GM18951 (cell line): Measurements from ENCODE around the gene CIAO1.

Source experiments
- POLR2A ChIP-seq: IDR thresholded peaks from 4 replicates; pipeline ENCODE4 v1.6.1; 2011; ENCODE audit warnings: mild to moderate bottlenecking; ENCODE audit not compliant: insufficient read length, insufficient read depth; ENCODE audit errors: extremely low read depth
- in situ Hi-C: fragments of 300-500 bp; cut with MboI; formaldehyde crosslinking; loops from one replicate; pipeline ENCODE4 v1.12.0; 2022; ENCODE audit warnings: low sequenced_read_pairs, mixed read lengths, inconsistent platforms; ENCODE audit not compliant: unreplicated experiment

CIAO1 gene

DNA sequence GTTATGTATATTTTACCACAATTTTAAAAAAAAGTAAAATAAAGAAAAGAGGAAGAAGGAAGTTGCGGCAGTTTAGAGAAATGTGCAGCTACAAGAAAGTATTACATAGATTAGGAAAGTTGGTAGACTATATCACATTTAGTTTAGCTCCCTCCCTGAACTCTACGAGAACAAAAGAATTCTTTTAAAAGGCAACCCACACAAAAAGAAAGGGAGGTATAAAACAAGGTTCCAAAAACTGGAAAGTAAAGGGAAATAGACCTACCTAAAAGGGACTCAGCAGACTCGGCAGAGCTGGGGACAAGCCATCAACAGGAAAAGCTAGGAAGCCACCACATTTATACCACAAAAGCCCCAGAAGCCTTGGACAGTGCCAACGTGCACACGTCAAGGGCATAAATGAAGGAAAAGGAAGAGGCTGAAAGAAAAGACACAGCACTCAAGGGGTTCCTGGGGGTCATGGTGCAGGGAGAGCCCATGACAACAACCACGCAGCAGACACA, 9.4 kb upstream of the CIAO1 start:
- in situ Hi-C loops: loop anchor here (25.0 kb wide), 1 partner anchor 244 kb away; no protein-coding TSS in a partner anchor
- no peak for TF ChIP-seq POLR2A

- in situ Hi-C loops: loop anchor here (25.0 kb wide), 1 partner anchor 245 kb away; no protein-coding TSS in a partner anchor
Measured at GRCh38 chr2:96257744-96258143, 8.3 kb upstream of the CIAO1 start.

GRCh38 chr2:96258166-96259022, 7.6 kb upstream of the CIAO1 start:
- TF ChIP-seq POLR2A: no peak
- in situ Hi-C loops: loop anchor here (25.0 kb wide), 1 partner anchor 246 kb away; no protein-coding TSS in a partner anchor

DNA sequence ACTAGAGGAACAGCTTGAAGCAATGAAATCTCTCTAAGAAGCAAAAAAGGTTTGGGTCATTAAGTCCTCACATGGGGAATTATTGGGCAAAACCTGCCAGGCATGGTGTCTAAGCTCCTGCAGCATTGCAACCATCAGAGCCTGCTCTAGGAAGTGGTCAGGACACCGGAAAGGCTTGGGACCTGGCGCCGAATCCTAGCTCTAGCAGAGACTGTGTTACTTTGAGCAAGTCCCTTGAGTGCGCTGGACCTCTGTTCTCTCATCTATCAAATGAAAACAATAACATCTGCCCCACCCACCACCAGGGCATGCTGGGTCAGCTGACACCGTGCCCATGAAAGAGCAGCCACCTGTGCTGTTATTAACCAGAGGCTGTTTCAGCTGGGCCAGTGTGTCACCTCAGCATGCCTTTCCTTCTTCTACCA, 6.5 kb upstream of the CIAO1 start:
- in situ Hi-C loops: loop anchor here (25.0 kb wide), 1 partner anchor 247 kb away; no protein-coding TSS in a partner anchor
- no peak for TF ChIP-seq POLR2A

DNA sequence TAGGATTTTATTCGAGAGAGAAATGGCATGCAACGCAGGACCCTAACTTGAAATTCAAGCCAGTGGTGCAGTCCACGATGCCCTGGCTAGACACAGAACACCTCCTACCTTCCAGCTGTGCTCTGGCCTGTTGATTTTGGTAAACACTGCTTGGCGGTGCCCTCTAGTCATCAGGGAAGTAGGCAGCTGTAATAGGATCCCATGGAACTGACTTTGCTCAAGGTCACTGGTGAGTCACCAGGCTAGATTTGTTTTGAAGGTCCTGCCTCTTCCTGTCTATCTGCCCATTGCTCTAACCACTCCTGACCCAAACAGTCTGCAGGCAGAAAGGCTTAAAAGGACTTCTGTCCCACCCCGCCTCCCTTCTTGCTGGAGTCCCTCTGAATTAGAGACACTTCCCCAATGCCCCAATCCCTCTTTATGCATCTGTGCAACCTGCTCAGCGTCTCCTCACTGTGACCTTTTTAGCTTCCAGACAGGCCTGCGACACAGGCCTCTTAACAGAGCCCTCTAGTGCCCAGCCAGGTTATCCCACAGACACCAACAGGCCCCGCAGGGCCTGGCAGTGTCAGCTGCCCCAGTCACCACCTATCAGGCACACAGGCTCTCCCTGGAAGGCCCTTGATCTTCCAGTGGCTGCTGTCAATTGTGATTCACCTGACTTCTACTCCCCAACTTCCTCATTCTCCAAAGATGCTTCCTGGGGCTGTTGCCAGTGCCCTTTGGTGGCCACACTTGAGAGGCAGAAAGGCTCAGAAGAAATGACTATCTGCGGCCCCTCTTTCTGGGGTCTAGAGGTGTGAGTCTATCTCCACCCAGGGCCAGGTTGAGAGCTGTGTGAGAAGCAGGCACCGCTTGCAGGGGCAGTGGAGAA, 5.4 kb upstream of the CIAO1 start:
- in situ Hi-C loops: loop anchor here (25.0 kb wide), 1 partner anchor 248 kb away; no protein-coding TSS in a partner anchor
- TF ChIP-seq POLR2A: no peak

DNA sequence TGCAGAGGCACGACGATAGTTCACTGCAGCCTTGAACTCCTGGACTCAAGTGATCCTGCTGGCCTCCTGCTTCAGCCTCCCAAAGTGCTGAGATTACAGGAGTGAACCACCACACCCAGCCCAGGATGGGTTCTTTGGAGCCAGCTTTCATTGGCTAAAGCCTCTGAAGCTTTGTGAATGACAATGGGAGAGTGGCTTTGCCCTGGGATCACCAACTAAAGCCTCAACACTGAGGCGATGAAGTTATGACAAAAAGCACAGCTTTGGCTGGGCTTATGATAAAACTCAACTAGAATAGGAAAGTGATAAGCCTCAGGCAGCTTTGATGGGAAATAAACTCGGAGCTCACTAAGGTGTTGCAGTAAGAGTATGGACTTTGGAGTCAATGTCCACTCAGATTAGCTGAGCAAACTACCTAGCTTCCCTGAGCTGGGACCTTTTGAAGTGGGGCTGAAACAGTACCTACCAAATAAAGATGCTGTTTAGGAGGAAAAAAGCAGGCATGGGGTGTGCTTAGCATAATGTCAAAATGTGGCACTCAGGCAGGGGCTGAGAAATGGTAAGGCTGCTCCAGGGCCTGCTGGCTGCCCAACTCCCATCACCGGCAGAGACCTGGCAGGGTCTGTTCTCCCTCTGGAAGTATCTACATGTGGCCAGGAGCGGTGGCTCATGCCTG, 4.6 kb upstream of the CIAO1 start:
- in situ Hi-C loops: loop anchor here (25.0 kb wide), 1 partner anchor 249 kb away; no protein-coding TSS in a partner anchor
- TF ChIP-seq POLR2A: no peak

- in situ Hi-C loops: loop anchor here (25.0 kb wide), 1 partner anchor 250 kb away; no protein-coding TSS in a partner anchor
Measured at GRCh38 chr2:96262306-96262705, 3.7 kb upstream of the CIAO1 start.

DNA sequence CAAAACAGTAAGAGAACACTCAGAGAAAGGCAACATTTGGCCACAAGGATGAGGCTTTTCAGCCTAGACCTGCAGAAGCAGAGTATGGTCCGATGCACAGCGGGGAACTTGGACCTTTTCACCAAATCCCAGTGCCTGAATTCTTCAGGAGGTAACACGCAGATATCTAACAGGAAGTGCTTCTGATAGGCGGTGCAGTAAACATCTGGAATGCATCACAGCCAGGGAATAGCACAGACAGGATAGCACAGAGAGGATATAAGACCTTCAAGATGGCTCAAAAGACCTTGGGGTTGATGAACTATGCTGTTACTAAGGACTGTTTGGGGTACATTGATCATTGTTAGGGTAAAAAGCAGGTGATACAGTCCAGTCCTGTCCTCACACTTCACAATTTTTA, 1.9 kb upstream of the CIAO1 start:
- in situ Hi-C loops: loop anchor here (25.0 kb wide), 1 partner anchor 252 kb away; no protein-coding TSS in a partner anchor
- TF ChIP-seq POLR2A: no peak

More at GRCh38 chr2:96262306-96262705, 3.7 kb upstream of the CIAO1 start:
- no peak for TF ChIP-seq POLR2A

DNA sequence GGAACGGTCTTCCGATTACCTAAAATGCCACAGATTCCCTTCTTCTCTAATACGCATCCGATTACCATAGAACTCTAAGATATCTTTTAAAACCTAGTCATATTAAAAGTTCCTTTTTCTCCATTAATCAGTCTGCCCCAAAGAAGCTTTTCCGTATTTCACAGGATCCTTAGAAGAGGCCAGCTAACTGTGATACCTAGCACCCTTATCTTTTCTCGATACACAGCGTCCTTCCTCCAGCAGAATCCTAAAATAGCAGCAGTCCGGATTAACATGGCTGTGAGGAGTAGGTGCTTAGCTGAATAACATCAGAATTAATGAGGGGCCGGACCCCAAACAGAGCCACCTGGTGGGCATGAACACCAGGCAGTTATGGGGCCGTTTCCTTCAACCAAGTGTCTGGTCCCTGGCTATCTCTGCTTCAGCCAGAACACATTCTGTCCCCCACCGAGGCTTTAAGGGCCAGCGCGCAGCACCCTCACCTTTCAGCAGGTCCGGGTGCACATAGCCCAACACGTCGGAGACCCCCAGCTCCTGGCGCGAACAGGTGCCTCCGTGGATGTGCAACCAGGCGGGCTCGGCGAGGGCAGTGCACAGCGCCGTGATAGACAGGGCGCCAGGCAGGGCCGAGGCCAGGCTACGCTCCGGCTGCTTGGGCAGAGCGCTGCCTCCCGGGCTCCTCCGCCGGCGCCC, 1.2 kb upstream of the CIAO1 start:
- in situ Hi-C loops: loop anchor here (25.0 kb wide), 1 partner anchor 253 kb away; no protein-coding TSS in a partner anchor
- TF ChIP-seq POLR2A: no peak

DNA sequence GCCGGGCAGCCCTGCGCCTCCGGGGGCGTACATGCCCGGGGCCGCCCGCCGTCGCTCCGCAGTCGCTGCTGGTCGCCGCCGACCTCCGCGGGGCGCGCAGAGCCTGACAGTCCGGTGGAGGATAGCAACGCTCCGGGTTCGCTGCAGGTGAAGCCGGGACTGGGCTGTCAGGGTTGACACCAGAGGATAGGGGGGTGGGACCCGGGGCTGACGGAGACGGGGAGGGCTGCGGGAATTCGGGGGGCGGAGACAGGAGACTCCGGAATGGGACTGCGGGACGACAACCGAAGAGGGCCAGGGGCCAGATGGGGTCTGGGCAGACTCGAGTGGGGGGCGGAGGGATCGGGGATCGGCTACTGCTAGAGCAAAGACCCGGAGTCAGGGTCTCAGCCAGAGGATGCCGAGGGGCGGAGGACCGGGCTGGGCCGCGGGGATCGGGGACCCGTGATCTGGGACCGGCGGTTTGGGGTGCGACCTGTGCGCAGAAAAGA, 631 bp upstream of the CIAO1 start:
- in situ Hi-C loops: loop anchor here (25.0 kb wide), 1 partner anchor 253 kb away; no protein-coding TSS in a partner anchor
- no peak for TF ChIP-seq POLR2A

DNA sequence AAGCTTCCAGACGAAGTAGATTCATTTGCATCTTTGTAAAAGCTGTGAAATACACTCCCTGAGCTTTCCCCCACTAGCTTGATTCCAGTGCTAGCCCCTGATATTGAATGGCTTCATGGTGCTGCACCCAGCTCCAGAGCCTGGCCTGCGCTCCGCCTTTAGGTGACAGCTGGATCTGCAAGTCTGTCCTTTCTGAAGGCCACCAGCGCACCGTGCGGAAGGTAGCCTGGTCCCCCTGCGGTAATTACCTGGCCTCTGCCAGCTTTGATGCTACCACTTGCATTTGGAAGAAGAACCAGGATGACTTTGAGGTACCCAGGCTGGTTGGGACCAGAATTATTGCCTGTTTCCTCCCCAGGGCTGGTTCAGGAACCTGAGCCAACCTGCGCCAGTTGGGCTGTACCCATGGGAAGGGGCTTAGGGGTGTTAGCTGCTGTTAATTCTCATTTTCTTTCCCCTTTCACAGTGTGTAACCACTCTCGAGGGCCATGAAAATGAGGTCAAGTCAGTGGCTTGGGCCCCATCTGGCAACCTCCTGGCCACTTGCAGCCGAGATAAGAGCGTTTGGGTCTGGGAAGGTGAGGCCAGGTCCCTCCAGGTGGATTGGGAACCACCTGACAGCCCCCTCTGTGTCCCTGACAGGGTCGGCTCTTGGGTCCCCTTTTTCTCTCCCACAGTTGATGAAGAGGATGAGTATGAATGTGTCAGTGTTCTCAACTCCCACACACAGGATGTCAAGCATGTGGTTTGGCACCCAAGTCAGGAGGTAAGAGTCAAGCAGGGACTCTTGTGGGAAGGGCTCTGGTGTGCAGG, 1.3 kb downstream of the CIAO1 start:
- no peak for TF ChIP-seq POLR2A
- in situ Hi-C loops: loop anchor here (25.0 kb wide), 1 partner anchor 255 kb away; no protein-coding TSS in a partner anchor

DNA sequence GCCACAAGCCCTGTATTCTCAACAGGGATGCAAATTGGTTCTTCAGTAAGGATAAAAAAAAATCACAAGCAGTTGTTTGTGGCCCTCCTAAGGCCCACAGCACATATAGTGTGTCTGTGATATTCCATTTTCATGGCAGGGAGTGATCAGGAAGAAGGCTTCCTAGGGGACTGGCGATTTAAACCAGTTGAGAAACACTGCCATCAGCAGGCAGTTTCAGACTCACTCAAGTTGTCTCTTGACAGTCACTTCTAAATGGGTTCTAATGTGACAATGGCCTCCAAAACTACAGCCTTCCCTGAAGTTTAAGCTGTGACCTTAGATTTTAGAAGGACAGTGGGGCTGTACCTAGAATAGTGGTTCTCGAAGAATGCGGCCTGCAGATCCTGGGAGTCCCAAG, 6.0 kb downstream of the CIAO1 start:
- TF ChIP-seq POLR2A: no peak
- in situ Hi-C loops: loop anchor here (25.0 kb wide), 1 partner anchor 260 kb away; no protein-coding TSS in a partner anchor
